IgD-negative memory B cell (primary cell): ENCODE results near the gene YBX1. TPM values are rescaled to one million over a fixed set of nuclear protein-coding genes. Genes with fewer than 3 reads are reported as not detected.
A peak's percentile ranks its signal among the peaks of the same experiment; 100 is the strongest.

ENCODE experiments used
- H3K27ac Mint-ChIP-seq, 3 donors: one replicate each; pipeline ENCODE4 v1.8.0; 2020 to 2022; ENCODE audit warnings: mild to moderate bottlenecking in 3 of 3, mixed read lengths in 3 of 3, moderate library complexity in 1 of 3
- H3K27me3 Mint-ChIP-seq: one replicate; pipeline ENCODE4 v1.8.0; 2021; ENCODE audit warnings: mixed read lengths
- H3K36me3 Mint-ChIP-seq: one replicate; pipeline ENCODE4 v1.8.0; 2020; ENCODE audit warnings: mild to moderate bottlenecking, mixed read lengths
- H3K4me1 Mint-ChIP-seq, 3 donors: one replicate each; pipeline ENCODE4 v1.8.0; 2020 to 2022; ENCODE audit warnings: mixed read lengths in 3 of 3, mild to moderate bottlenecking in 1 of 3
- H3K4me3 Mint-ChIP-seq, 4 donors: one replicate each; pipeline ENCODE4 v1.8.0; 2020 to 2022; ENCODE audit warnings: mild to moderate bottlenecking in 4 of 4, mixed read lengths in 4 of 4, moderate library complexity in 3 of 4
- H3K9me3 Mint-ChIP-seq, 3 donors: one replicate each; pipeline ENCODE4 v1.8.0; 2020 to 2021; ENCODE audit warnings: mixed read lengths in 3 of 3, mild to moderate bottlenecking in 1 of 3
- polyA plus RNA-seq: library from polyadenylated mRNA; unstranded; fragments of 300-500 nt; fragmentation: Illumina TruSeq; gene quantifications from one replicate; pipeline ENCODE4 v1.2.3, GENCODE V29; 2021

The YBX1 gene
- 116 TPM for polyA plus RNA-seq

DNA sequence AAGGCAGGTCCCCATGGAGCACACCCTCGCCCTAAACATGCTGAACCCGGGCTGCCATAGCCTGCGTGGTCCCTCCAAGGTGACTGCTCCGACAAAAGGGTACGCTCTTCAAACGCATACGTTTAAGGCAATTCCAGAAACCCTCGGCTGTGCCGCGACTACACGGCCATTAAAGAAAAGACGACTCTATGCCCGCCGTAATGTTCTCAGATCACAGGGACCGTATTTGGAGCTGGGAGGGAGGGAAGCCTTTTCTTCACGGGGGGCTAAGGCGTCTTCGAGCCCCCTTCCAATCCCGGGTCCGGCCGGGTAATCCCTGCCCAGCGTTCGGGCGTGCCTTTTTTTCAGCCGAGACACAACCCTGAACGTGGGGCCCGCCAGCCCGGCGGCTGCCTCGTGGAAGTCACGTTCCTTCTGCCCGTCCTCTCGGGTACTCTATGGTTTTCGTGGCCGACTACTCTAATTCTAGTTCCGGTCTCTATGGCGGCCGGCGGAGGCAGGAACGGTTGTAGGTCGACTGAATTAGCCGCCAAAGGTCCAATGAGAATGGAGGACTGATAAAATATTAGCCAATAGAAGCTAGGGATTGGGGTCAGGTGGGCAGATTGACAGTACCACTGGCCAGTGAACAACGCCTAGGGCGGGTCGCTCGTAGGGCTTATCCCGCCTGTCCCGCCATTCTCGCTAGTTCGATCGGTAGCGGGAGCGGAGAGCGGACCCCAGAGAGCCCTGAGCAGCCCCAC is at the start of gene YBX1:
TSS of gene YBX1 (plus strand) at position 678 of the 743 bp plus-strand sequence. CDS start 148 bp downstream, outside the sequence.
- peaks cover 38 to 50% (median 44%) of the 10 kb centered on the region in 3 donors for H3K4me1 Mint-ChIP-seq
- no peaks in the 10 kb centered on the region for H3K27me3 Mint-ChIP-seq
- no peaks in the 10 kb centered on the region for H3K36me3 Mint-ChIP-seq

DNA sequence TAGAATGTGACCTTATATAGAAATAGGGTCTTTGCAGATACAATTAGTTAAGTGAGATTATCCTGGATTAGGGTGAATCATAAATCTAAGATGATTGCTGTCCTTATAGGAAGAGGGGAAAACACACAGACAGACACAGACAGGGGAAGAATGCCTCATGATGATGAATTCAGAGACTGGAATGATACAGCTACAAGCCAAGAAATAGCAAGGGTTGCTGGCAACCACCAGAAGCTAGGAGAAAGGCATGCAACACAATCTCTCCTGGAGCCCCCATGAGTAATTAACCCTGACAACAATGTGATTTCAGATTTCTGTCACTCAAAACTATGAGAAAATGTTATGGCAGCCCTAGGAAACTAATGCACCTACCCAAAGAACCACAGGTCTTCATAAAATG is 43.1 kb upstream of the YBX1 start:
- H3K4me3 Mint-ChIP-seq = no peak overlapping the region
- no peaks in the 10 kb centered on the region for H3K4me1 Mint-ChIP-seq
- no peaks in the 10 kb centered on the region for H3K36me3 Mint-ChIP-seq
- peaks cover 3% of the 10 kb centered on the region for H3K27me3 Mint-ChIP-seq
- H3K9me3 Mint-ChIP-seq = peaks cover 0 to 2% (median 0%) of the 10 kb centered on the region in 3 donors
- H3K27ac Mint-ChIP-seq = no peak overlapping the region

More for the DNA sequence above, at the start of gene YBX1:
- H3K4me3 Mint-ChIP-seq = peak within 1 kb of the TSS; percentile 97 to 100 (median 100)
- peak within 1 kb of the TSS; percentile 100 for H3K27ac Mint-ChIP-seq
- peaks cover 0 to 3% (median 0%) of the 10 kb centered on the region in 3 donors for H3K9me3 Mint-ChIP-seq

DNA sequence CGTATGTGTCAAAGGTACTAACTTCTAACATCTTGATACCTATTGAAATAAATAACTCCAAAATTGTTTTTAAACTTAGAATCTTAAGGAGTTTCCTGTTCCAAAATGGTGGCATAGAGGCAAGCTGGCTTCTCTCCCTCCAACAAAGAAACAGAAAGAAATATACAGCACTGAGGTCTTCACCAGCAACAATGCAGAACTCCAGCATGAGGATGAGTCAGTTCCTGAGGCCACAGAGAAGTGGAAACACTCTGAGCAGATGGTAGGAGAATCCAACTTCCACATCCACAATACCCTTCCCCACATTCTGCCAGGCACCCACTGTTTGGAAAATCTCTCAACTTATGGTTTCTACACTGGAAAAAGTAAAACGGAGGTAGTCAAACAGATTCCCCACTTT is 36.2 kb upstream of the YBX1 start:
- Mint-ChIP-seq H3K4me1 (no peaks in the 10 kb centered on the region), H3K36me3 (peaks cover 11% of the 10 kb centered on the region), H3K9me3 (peaks cover 2 to 9% (median 8%) of the 10 kb centered on the region in 3 donors), H3K4me3 (no peak overlapping the region), H3K27me3 (no peaks in the 10 kb centered on the region), H3K27ac (peak overlapping the region in 1 of 3 donors; percentile 32)

DNA sequence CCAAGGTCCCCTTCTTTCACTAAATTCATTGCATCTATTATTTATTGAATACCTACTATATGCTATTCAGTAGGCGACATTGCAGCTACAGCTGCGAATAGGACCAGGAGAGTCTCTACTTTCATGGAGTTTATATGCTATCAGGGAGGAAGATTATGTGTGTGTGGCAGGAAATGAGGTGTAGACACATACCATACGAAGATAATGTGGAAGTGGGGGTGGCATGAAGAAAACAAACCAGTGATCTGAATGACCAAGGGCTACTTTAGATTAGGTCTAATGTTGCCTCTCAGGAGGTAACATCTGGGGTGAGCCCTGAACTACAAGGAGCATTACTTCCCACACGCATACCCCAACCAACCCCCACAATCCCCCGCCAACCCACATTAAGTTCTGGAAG is 25.0 kb upstream of the YBX1 start:
- Mint-ChIP-seq H3K27ac (peak overlapping the region; percentile 46 to 95 (median 92)), H3K27me3 (no peaks in the 10 kb centered on the region), H3K4me1 (peaks cover 15 to 28% (median 18%) of the 10 kb centered on the region in 3 donors), H3K36me3 (peaks cover 2% of the 10 kb centered on the region), H3K4me3 (peak overlapping the region; percentile 59 to 99 (median 98)), H3K9me3 (no peaks in the 10 kb centered on the region)

DNA sequence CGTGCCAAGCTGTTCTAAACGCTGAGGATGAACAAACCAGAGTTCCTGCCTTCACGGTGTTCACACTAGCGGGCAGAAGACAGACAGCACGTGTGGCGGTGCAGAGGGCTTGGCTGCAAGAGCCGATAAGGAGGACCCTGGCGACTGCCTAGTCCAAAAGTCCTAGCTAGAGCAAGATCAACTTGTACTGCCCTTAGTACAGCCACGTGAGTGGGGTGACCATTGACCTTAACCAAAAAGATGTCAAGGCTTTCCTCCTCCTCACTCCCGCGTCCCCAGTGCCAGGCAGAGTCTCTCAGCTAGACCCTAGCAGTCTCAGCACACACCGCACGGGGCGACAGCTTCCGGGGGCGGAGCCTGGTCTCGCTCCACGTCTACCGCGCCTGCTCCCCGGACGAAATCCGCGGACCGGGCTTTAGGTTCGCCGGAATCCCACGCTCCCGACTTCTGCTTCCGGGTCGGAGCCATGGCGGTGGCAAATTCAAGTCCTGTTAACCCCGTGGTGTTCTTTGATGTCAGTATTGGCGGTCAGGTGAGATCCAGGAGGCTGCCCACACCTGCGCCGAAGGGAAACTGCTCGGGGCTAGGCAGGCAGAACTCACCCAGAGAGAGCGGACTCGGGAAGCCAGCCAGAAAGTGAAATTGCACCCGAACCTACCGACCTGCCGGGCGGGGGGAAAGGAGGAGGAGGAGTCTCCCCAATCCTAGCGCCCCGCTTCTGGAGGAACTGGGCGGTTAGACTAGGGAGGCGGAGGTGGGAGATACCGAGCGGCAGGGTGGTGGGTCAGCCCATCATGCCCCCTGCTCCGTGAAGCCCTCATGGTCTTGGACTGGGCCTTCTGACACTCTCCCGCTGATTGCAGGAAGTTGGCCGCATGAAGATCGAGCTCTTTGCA is 24.0 kb upstream of the YBX1 start, which contains the start of gene PPIH:
TSS of gene PPIH (plus strand) at position 443 of the 896 bp plus-strand sequence. CDS start at position 467, 24 bp downstream.
- Mint-ChIP-seq H3K9me3 (no peaks in the 10 kb centered on the region), H3K27me3 (no peaks in the 10 kb centered on the region), H3K36me3 (peaks cover 2% of the 10 kb centered on the region), H3K4me3 (peak within 1 kb of the TSS; percentile 98 to 99 (median 99)), H3K27ac (peak within 1 kb of the TSS; percentile 91 to 95 (median 92)), H3K4me1 (peaks cover 15 to 28% (median 18%) of the 10 kb centered on the region in 3 donors)

DNA sequence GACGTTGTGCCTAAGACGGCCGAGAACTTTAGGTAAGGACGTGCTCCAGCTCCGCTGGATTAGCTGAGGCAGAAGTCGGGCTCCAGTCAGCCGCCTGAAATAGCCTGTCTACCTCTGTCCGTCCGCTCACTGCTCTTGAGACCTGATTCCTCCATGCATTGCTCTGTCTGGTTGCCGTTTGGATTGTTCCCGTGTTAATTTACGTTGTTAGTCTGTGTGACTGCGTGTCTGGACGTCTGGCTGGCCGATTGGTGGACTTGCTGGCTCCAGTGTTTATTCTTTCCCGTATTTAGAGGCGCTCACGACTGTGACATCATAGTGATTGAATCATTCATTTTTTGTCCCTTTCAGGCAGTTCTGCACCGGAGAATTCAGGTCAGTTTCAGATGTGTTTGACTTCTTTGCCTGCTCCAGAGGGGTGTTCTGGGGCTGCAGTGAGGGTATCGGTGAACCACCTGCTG is 23.3 kb upstream of the YBX1 start:
- H3K4me1 Mint-ChIP-seq = peaks cover 15 to 32% (median 18%) of the 10 kb centered on the region in 3 donors

DNA sequence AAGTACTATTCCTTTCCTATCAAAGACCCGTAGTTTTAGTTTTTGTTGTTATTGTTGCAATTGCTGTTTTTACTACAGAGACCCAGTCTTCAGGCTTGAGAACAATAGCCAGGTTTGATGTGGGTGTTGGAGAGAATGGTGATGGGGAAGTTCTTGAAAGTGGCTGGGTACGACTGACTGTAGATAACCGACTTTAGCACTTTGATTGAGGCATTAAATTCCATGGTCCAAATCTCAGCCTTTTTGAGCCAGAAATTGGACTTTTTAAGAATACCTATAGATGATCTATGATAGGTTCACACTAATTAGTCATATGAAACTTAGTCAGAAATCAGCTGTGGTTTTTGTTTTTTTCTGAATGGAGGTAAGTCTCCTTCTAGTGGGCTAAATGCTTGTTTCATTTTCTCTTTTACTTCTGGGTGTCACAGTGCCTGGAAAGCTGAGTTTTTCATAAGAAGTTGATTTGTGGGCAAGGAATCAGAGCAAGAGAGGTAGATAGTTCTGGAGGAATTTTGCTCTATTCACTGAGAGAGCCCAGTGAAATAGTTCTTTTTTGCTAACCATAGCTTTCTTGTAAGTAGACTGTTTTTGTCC is 21.2 kb upstream of the YBX1 start:
- H3K9me3 Mint-ChIP-seq = no peaks in the 10 kb centered on the region
- H3K36me3 Mint-ChIP-seq = peaks cover 2% of the 10 kb centered on the region
- H3K4me3 Mint-ChIP-seq = peak overlapping the region in 2 of 4 donors; percentile 10 to 99
- peaks cover 15 to 32% (median 18%) of the 10 kb centered on the region in 3 donors for H3K4me1 Mint-ChIP-seq
- H3K27me3 Mint-ChIP-seq = no peaks in the 10 kb centered on the region
- H3K27ac Mint-ChIP-seq = no peak overlapping the region

More for the DNA sequence above, 23.3 kb upstream of the YBX1 start:
- Mint-ChIP-seq H3K27ac (peak overlapping the region; percentile 91 to 95 (median 92)), H3K9me3 (no peaks in the 10 kb centered on the region), H3K36me3 (peaks cover 2% of the 10 kb centered on the region), H3K4me3 (peak overlapping the region; percentile 98 to 99 (median 99)), H3K27me3 (no peaks in the 10 kb centered on the region)

DNA sequence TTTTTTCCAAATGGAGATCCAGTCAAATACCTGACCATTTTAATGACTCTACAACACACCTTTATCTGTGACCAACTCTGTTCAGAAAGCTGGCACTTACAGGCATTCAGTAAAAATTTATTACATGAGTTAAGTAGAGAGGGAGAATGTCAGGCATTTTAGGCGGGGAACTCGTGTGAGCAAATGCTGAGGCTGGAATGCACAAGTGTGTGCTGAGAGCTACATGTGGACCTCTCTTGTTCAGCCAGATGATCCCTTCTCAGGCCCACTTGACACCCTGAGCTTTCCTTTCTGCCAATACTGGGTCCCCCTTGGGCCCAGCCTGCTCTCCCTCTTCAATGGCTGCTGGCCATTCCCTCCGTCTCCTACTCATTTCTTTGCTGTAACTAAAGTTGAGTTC is 12.3 kb upstream of the YBX1 start:
- Mint-ChIP-seq H3K36me3 (peaks cover 5% of the 10 kb centered on the region), H3K4me3 (no peak overlapping the region), H3K4me1 (peaks cover 0 to 2% (median 0%) of the 10 kb centered on the region in 3 donors), H3K9me3 (no peaks in the 10 kb centered on the region), H3K27ac (peak overlapping the region in 1 of 3 donors; percentile 67), H3K27me3 (no peaks in the 10 kb centered on the region)

DNA sequence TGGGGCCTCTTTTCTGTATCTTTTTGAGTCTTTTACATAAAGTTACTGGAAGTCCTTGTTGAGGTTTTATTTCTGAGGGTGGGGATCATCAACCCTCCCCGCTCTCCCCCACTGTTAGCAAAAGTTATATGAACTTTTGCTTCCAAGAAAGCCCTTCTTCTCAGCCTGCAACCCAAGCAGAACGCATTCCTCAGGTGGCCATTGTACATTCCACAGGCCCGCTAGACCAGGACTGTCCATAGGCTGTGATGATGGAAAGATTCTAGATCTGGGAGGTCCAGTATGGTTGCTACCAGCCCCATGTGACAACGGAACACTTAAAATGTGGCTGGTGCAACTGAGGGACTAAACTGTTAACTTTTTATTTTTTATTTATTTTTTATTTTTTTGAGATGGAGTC is 11.8 kb upstream of the YBX1 start:
- Mint-ChIP-seq H3K36me3 (peaks cover 5% of the 10 kb centered on the region), H3K4me1 (peaks cover 0 to 2% (median 0%) of the 10 kb centered on the region in 3 donors), H3K27me3 (no peaks in the 10 kb centered on the region), H3K4me3 (no peak overlapping the region), H3K27ac (no peak overlapping the region), H3K9me3 (no peaks in the 10 kb centered on the region)

DNA sequence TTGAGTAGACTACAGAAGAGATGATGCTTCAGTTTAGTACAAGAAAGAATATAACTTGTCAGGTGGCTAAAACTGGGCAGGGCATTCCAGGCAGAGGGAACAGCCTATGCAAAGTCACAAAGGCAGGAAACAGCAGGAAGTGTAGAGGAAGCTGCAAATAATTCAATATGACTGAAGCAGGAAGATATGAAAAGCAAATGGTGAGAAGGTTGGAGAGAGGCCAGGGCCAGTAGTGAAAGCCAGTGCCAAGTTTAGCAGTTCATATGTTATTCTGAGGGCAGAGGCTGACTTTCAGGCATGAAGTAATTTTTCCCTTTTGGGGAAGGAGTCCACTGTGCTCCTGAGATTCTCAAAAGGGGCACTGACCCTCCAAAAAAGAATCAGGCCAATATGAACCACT is 8.0 kb upstream of the YBX1 start:
- Mint-ChIP-seq H3K9me3 (no peaks in the 10 kb centered on the region), H3K27me3 (no peaks in the 10 kb centered on the region), H3K4me1 (peaks cover 0 to 3% (median 2%) of the 10 kb centered on the region in 3 donors), H3K27ac (peak overlapping the region in 1 of 3 donors; percentile 26), H3K36me3 (peaks cover 2% of the 10 kb centered on the region), H3K4me3 (no peak overlapping the region)

DNA sequence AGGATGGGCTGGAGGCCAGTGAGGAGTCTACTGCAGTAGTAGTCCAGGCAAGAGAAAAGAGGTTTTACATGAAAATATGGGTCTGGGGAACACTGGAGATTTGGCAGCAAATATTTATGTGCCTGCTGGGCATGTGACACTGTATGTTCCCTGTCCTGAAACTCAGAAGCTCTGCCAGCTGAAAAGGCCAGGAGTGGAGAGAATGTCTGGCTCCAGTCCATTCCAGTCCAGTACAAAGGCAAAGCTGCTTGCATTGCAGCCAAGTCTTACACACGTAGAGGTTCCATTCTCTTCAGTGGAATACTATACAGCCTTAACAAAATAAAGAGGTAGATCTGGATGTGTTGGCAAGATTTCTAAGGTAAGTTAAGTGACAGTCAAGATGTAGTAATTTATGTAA is 7.5 kb upstream of the YBX1 start:
- no peaks in the 10 kb centered on the region for H3K9me3 Mint-ChIP-seq
- no peak overlapping the region for H3K4me3 Mint-ChIP-seq
- H3K36me3 Mint-ChIP-seq = peaks cover 2% of the 10 kb centered on the region
- H3K4me1 Mint-ChIP-seq = peaks cover 0 to 3% (median 2%) of the 10 kb centered on the region in 3 donors
- H3K27me3 Mint-ChIP-seq = no peaks in the 10 kb centered on the region
- H3K27ac Mint-ChIP-seq = no peak overlapping the region

DNA sequence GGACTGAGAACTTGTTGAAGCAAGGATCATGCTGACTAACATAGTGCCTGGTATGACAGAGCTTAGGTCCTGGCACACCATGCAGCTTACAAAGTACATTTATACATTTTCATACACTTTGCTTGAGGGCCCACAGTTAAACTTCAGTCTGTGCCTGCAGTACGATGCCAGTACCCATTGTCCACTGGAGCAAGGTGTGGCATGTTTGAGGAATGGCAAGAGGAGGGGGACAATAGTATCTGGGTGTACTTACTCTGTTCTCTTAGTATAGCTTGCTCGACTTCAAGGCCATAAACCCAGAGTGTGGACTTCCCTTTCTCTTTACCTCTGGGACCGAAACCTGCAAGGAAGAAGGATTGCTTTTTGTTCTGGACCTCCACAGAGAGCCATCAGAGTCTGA is 6.8 kb upstream of the YBX1 start:
- peaks cover 2% of the 10 kb centered on the region for H3K36me3 Mint-ChIP-seq
- no peak overlapping the region for H3K4me3 Mint-ChIP-seq
- no peaks in the 10 kb centered on the region for H3K9me3 Mint-ChIP-seq
- H3K27ac Mint-ChIP-seq = no peak overlapping the region
- no peaks in the 10 kb centered on the region for H3K27me3 Mint-ChIP-seq
- peaks cover 0 to 7% (median 6%) of the 10 kb centered on the region in 3 donors for H3K4me1 Mint-ChIP-seq

DNA sequence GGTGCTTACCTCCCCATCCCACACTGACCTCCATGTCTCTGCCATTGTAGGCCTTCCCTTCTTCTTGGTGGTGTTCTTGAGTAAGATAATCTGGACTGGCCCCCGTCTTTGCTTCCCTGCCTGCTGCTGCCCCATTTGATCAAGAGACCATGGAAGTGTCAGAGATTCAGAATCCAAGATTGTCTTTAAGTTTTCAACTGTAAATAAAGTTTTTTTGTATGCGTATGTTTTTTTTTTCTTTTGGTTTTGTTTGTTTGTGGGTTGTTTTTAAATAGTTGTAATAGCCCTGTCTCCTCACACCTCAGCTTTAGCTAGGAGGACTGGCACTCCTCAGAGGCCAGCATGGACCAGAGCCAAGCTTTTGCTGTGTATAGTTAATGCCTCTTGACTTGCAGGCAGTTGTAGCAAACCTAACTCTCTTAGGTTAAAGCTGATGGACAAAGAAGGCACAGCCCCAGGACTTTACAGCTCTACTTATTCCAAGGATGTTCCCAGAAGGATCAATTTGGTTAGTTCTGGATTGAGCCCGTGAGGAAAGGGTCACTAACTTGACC is 5.6 kb upstream of the YBX1 start:
- Mint-ChIP-seq H3K27me3 (no peaks in the 10 kb centered on the region), H3K4me1 (peaks cover 4 to 16% (median 8%) of the 10 kb centered on the region in 3 donors), H3K9me3 (no peaks in the 10 kb centered on the region), H3K27ac (no peak overlapping the region), H3K4me3 (no peak overlapping the region), H3K36me3 (peaks cover 2% of the 10 kb centered on the region)

DNA sequence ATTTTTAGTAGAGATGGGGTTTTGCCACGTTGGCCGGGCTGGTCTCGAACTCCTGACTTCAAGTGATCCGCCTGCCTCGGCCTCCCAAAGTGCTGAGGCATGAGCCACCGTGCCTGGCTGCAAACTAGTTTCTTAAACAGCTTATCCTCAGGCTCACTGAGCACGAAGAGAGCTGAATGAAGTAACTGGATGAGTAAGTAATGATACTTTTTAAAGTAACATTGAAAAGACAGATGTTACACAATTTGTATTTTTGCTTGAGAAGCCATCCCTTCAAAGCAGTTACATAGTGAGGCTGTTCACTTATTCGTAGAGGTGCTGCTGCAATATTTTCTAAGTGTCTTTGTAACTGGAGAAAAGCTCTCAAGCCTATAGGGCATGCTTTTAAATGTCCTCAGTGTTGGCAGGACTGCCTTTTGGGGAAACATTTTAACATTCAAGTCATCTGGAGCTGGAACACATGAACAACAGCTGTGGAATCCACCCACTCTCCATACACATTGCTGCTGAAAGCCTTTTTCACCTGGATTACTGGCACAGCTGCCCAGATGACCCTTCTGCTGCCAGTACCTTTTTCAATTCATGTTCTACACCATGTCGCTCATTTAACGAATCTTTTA is 2.7 kb upstream of the YBX1 start:
- Mint-ChIP-seq H3K27me3 (no peaks in the 10 kb centered on the region), H3K36me3 (peaks cover 2% of the 10 kb centered on the region), H3K9me3 (peaks cover 0 to 3% (median 0%) of the 10 kb centered on the region in 3 donors), H3K4me1 (peaks cover 21 to 26% (median 22%) of the 10 kb centered on the region in 3 donors), H3K4me3 (peak overlapping the region in 3 of 4 donors; percentile 10 to 92 (median 18)), H3K27ac (peak overlapping the region in 2 of 3 donors; percentile 99 to 100)
